Neutrophil (primary cell): ENCODE measurements around the gene ATP6V1F.

Source experiments
- H3K27ac ChIP-seq: fragments of 200-600 bp; sonication (generic); 2 replicates; pipeline ENCODE4 v1.5.1; 2016; ENCODE audit warnings: mild to moderate bottlenecking, moderate library complexity
- H3K27me3 ChIP-seq: fragments of 200-600 bp; sonication (generic); 2 replicates; pipeline ENCODE4 v1.6.0; 2016; ENCODE audit warnings: mild to moderate bottlenecking
- H3K36me3 ChIP-seq: fragments of 200-600 bp; sonication (generic); 2 replicates; pipeline ENCODE4 v1.5.1; 2017
- H3K4me1 ChIP-seq, 2 experiments: fragments of 200-600 bp in 1 of 2; sonication (generic) in 1 of 2; 1 replicate in 1 of 2; 2 replicates in 1 of 2; pipeline versions ENCODE4 v1.5.1 to v1.6.1; 2013 to 2016; ENCODE audit warnings: low read depth in 1 of 2, low read length in 1 of 2, mild to moderate bottlenecking in 1 of 2, moderate library complexity in 1 of 2; ENCODE audit not compliant: control insufficient read depth in 1 of 2, insufficient read depth in 1 of 2
- H3K4me3 ChIP-seq, 2 experiments: fragments of 200-600 bp in 1 of 2; sonication (generic) in 1 of 2; 1 replicate in 1 of 2; 2 replicates in 1 of 2; pipeline ENCODE4 v1.5.1; 2013 to 2016; ENCODE audit warnings: low read depth in 1 of 2, low read length in 1 of 2, mild to moderate bottlenecking in 1 of 2, moderate library complexity in 1 of 2
- H3K9me3 ChIP-seq: fragments of 200-600 bp; sonication (generic); 2 replicates; pipeline ENCODE4 v1.5.1; 2016
- TF ChIP-seq, protein P1 (sequence below): fragments of 200-600 bp; sonication (generic); IDR thresholded peaks from 2 replicates; pipeline ENCODE4 v1.5.1; 2016; ENCODE audit warnings: antibody characterized with exemption

Gene ATP6V1F

DNA sequence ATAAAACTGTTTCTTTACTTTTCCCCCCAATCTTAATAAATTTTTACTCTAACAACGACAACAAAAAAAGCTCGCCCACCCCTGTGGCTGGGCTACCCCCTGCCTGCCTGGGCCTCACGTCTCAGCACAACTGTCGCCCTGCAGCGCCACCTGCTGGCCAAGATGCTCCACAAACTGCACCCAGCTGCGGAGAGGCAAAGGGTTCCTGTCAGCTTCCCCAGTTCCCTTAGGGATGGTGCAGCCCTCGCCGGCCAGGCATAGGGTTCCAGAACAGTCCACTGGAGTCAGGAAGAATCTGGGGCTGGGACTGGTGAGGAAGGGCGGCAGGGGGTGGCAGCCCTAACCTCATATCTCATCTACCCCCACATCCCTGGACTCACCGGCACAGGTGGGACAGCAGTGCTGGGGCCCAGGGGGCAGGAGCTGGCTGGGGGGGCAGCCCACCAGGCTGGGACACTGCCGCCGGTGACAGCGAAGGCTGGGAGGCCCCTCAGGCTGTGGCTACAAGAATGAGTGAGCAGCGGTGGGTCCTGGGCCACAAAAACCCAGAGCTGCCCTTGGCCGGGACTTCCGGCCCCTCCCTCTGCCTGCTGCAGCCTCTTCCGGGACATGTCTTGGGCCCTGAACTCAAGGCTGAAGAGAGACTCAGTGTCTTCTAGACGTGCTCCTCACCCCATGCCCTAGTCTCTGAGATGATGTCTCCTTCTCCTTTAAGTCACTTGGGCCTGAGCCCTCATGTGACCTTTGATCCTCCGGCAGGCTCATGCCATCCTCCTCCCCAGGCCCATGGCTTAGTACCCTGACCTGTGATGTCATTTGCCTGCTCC lies 21.2 kb downstream of the ATP6V1F start:
- TF ChIP-seq, protein P1, sequence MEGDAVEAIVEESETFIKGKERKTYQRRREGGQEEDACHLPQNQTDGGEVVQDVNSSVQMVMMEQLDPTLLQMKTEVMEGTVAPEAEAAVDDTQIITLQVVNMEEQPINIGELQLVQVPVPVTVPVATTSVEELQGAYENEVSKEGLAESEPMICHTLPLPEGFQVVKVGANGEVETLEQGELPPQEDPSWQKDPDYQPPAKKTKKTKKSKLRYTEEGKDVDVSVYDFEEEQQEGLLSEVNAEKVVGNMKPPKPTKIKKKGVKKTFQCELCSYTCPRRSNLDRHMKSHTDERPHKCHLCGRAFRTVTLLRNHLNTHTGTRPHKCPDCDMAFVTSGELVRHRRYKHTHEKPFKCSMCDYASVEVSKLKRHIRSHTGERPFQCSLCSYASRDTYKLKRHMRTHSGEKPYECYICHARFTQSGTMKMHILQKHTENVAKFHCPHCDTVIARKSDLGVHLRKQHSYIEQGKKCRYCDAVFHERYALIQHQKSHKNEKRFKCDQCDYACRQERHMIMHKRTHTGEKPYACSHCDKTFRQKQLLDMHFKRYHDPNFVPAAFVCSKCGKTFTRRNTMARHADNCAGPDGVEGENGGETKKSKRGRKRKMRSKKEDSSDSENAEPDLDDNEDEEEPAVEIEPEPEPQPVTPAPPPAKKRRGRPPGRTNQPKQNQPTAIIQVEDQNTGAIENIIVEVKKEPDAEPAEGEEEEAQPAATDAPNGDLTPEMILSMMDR = peak; percentile 85
- Histone ChIP-seq H3K4me1 (no peaks in the 10 kb centered on the region), H3K36me3 (no peaks in the 10 kb centered on the region), H3K9me3 (no peaks in the 10 kb centered on the region), H3K4me3 (no peak overlapping the region), H3K27me3 (peaks cover 32% of the 10 kb centered on the region), H3K27ac (no peak overlapping the region)

DNA sequence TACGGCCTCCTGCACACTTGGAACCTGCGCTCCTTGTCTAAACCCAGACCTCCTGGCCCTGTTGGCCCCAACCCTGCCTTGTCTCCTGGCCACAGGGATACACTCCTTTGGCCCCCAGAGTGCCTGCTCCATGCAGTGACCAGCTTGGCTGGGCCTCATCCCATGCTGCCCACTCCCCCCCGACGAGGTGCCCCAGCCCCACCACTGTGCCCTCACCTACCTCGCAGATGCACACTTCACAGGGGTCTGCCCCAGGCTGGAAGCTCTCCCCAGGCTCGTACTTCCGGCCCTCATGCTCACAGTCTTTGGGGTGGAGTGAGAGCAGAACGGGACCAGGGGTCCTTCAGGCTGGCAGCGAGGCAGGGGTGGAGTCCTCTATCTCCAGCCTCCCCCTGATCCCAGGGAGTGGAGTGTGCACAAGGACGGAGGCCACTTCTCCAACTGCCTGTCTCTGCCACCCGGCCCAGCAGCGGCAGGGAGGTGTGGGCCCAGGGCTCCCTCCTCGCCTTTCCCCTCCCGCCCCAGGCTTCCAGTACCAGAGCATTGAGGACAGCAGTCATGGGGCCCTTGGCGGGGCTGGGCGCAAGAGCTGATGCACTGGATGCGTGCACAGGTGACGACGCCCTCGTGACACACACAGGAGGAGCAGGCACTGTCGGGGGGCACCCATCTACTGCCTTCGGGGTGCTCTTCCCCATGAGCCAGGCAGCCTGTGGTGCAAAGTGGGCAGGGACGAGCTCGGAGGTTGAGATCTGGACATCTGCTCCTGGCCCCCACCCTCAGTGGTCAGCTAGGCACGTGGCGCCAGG lies 22.1 kb downstream of the ATP6V1F start:
- Histone ChIP-seq H3K27me3 (peaks cover 41% of the 10 kb centered on the region), H3K4me3 (no peak overlapping the region), H3K9me3 (no peaks in the 10 kb centered on the region), H3K27ac (no peak overlapping the region), H3K36me3 (no peaks in the 10 kb centered on the region), H3K4me1 (no peaks in the 10 kb centered on the region)
- TF ChIP-seq, protein P1 = no peak

DNA sequence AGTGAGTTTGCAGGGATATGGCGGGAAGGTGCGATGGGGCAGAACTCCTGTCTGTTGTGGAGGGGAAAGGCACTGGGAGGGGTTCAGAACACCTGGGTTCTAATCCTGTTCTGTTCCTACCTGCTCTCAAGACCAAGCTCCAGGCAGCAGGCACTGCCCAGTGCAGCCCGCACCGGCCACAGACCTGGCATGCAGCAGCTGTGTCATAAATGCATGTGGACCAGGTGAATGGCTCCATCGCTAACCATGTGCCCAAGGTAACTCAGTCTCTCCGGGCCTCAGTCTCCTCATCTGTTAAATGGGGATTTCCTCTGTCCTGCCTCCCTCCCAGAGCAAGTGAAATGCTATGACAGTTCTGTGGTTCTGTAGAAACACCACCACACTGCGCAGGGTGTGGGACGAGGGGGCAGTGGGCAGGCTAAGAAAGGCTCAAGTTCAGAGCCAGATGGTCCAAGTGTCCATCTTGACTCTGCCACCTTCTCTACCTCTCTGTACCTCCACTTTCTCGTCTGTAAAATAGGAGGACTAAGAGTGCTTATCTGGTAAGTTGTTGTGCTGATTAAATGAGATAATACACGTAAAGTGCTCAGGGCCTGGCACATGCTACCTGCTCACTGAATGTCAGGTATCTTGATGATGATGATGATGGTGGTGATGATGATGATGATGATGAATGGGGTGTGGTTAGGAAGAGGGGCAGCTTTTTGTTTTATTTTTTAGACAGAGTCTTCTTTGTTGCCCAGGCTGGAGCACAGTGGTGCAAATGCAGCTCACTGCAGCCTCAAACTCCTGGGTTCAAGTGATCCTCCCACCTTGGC lies 22.9 kb downstream of the ATP6V1F start:
- Histone ChIP-seq H3K27me3 (peaks cover 49% of the 10 kb centered on the region), H3K4me3 (no peak overlapping the region), H3K36me3 (no peaks in the 10 kb centered on the region), H3K27ac (no peak overlapping the region), H3K4me1 (peaks cover 0 to under 1% of the 10 kb centered on the region in 2 experiments), H3K9me3 (no peaks in the 10 kb centered on the region)
- TF ChIP-seq, protein P1 = no peak

DNA sequence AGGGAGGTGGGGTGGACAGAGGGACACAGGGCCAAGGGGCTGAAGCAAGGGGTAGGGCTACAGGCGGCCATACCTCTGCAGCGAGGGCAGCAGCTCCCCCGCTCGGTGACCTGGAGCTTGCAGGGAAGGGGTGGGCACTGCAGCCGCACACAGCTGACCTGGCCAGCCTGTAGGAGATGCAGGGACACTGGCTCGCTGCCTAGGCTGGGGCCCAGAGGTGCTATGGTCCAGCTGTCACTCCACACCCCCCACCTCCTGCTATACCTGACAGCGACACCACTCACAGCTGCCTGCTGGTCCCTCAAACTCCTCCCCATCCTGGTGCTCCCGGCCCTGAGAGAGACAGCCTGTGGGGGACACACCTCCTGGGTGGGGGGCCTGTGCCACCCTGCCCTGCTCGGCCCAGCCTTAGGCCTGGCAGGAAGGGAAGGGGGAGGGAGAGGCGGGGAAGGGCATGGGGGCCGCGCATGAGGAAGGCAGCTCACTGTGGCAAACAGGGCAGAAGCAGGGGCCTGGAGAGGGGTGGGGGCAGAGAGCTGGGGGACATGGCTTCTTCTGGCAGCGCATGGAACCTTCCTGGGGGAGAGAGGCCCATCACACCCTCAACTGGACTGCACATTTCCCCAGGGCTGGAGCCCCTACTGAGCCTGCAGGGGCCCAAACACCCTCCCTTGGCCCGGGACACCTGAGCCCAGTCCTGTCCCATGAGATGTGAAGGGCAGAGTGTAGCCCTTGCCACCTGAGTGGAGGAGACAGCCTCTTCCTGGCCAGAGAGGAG lies 23.9 kb downstream of the ATP6V1F start:
- H3K27ac ChIP-seq = no peak overlapping the region
- H3K9me3 ChIP-seq = no peaks in the 10 kb centered on the region
- TF ChIP-seq, protein P1 = no peak
- H3K27me3 ChIP-seq = peaks cover 59% of the 10 kb centered on the region
- peaks cover 0 to 6% of the 10 kb centered on the region in 2 experiments for H3K4me1 ChIP-seq
- no peak overlapping the region for H3K4me3 ChIP-seq
- H3K36me3 ChIP-seq = no peaks in the 10 kb centered on the region
